Lung microvascular endothelial cell (primary cell): ENCODE measurements around the gene XIST. TPM values are rescaled to one million over a fixed set of nuclear protein-coding genes. Genes with fewer than 3 reads are reported as not detected.
"Not testable (repeated sequence)": the region's sequence is repeated elsewhere in the genome, so short reads cannot be mapped to it uniquely, and the experiment has no call there.

ENCODE experiments used
- DNase-seq, 2 donors: peaks; one replicate each; pipeline versions ENCODE4 v3.0.0 to v3.0.0-alpha.2; 2010; ENCODE audit warnings: low read depth in 2 of 2
- total RNA-seq: library from RNA; depleted of rRNA; stranded (reverse); fragments of >200 nt; gene quantifications from 2 replicates; pipeline ENCODE4 v1.2.1, GENCODE V29; 2014

Gene XIST
- total RNA-seq = 32.9 TPM in 1 of 2 replicates, not detected in the other

DNA sequence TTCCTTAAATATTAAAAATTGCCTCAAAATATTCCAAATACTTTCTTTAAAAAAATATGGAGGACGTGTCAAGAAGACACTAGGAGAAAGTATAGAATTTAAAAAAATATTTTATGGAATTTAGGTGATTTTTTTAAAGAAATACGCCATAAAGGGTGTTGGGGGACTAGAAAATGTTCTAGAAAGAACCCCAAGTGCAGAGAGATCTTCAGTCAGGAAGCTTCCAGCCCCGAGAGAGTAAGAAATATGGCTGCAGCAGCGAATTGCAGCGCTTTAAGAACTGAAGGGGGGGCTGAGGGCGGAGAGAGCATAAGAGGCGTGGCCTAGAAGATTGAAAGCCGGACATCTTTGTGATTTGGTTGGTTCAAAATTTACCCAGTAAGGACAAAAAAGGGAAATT lies at the start of gene XIST:
Gene XIST, minus strand, starts transcription at position 248 of the 400 bp plus-strand sequence.
- peak; percentile 65 to 88 for DNase-seq

DNA sequence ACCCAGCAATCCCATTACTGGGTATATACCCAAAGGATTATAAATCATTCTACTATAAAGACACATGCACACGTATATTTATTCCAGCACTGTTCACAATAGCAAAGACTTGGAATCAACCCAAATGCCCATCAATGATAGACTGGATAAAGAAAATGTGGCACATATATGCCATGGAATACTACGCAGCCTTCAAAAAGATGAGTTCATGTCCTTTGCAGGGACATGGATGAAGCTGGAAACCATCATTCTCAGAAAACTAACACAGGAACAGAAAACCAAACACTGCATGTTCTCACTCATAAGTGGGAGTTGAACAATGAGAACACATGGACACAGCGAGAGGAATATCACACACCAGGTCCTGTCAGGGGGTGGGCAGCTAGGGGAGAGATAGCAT lies 45.8 kb upstream of the XIST start:
- DNase-seq = not testable (repeated sequence)

DNA sequence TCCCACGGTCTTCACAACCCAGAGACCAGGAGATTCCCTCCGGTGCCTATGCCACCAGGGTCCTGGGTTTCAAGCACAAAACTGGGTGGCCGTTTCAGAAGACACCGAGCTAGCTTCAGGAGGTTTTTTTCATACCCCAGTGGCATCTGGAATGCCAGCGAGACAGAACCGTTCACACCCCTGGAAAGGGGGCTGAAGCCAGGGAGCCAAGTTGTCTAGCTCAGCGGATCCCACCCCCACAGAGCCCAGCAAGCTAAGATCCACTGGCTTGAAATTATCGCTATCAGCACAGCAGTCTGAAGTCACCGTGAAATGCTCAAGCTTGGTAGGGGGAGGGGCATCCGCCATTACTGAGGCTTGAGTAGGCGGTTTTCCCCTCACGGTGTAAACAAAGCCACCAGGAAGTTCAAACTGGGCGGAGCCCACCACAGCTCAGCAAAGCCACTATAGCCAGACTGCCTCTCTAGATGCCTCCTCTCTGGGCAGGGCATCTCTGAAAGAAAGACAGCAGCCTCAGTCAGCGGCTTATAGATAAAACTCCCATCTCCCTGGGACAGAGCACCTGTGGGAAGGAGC lies 40.1 kb upstream of the XIST start:
- DNase-seq = not testable (repeated sequence)

DNA sequence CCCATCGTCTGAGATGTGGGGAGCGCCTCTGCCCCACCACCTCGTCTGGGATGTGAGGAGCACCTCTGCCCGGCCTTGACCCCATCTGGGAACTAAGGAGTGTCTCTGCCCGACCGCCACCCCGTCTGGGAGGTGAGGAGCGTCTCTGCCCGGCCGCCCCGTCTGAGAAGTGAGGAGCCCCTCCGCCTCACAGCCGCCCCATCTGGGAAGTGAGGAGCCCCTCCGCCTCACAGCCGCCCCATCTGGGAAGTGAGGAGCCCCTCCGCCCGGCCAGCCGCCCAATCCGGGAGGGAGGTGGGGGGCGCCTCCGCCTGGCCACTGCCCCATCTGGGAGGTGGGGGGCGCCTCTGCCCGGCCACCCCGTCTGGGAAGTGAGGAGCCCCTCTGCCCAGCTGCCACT lies 29.7 kb upstream of the XIST start:
- DNase-seq = not testable (repeated sequence)

DNA sequence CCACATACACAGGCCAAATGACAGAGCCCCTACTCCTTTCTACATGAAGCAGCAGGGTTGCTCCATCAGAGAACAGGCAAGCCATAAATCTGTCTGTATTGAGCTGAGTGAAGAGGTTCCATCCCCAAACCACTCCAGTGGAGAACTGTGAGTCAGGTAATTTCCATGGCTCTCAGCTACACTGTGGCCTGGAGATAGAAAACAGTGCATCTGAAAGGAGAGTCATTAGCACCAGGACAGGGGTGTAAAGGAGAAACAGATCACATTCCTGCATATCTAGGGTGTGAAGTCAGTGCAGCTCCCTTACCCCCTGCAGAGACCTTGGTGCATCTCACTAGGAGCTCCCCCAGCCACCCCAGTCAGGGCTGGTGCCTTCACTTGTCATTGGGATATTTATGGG lies 25.2 kb upstream of the XIST start:
- DNase-seq = no peak

DNA sequence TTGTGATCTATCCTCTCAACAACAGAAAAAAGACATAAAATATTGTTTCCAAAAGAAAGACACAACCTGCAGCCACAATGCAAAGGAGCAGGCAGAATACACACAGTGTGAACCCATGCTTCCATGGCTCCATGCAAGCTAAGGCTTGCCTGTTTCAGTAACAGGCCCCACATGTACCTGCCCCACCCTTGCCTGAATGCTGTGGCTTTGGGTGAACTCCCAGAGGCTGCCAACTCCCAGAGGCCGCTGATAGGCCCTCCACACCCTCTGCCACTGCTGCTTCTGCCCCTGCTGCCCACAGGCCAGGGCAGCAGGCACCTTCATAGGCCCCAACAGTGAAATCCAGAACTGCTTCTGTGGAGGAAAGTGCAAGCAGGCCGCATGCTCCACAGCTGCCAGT lies 24.4 kb upstream of the XIST start:
- DNase-seq = no peak

DNA sequence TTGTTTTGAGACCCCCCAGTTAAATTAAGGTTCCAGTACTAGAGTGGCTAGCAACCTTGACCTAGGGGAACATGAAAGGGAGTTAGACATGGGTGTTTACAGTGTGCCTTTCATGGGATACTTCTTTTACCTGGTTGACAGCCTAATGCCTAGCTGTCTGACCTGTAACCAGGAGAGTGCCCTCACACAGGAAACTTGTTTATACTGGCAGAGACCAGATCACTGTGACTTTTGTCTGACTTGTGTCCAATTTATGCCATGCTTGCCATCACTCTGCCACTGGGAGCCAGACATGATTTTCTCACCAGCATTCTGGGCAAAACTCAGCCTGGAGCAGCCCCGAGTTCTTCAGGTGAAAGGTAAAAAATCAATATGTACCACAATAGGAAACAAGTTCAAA lies 16.4 kb upstream of the XIST start:
- DNase-seq = no peak

DNA sequence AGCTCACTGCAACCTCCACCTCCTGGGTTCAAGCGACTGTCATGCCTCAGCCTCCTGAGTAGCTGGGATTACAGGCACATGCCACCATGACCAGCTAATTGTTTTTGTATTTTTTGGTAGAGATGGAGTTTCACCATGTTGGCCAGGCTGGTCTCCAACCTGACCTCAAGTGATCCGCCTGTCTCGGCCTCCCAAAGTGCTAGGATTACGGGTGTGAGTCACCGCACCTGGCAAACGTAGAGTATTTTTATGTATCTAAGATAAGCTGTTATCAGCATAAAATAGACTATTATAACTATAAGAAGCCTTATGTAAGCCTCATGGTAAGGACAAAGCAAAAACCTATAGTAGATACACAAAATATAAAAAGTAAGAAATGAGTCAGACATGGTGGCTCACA lies 14.6 kb upstream of the XIST start:
- no peak for DNase-seq

DNA sequence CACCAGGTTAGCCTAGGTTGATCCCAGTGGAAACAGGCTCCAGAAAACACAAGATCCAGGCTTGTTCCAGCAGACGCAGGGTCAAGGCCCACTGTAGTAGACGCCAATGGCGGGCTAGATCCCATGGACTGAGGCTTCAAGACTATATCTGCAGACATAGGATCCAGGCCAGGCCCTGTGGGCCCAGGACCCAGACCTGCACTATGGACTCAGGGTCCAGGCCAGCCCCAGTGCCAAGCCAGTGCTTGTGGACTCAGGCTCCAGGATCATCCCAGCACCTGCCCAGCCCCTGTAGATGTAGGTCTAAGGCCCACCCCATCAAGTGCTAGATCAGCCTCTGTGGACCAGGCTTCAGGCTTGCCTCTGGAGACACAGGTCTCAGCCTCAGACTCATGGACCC lies 11.3 kb upstream of the XIST start:
- DNase-seq = no peak

DNA sequence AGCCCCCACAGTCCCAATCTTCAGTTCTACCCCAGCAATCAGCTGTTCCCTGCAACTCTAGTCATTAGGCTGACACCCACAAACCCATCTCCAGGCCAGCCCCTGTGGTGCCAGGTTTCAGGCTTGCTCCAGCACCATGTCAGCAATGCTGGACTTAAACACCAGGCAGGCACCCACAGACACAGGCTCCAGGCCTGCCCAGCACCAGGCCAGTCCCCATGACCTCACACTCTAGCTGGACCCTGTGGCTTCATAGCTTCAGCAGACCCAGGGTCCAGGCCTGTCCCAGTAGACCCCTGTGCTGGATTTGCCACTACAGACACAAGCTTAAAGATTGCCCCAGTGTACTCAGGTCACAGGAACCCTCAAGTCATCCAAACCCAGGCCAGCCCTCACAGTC lies 10.8 kb upstream of the XIST start:
- no peak for DNase-seq

DNA sequence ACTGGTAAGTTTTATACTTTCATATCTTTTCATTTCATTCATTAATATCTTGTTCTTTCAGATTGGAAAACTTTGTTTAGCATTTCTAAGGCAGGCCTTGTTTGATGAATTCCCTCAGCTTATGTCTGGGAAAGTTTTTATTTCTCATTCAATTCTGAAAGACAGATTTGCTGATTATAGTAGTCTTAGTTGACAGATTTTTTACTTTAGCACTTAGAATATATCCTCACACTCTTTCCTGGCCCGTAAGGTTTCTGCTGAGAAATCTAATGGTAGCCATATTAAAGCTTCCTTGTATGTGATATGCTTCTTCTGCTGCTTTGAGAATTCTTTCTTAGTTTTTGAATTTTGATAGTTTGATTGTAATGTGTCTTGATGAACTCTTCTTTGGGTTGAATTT lies 7.1 kb upstream of the XIST start:
- DNase-seq = no peak

DNA sequence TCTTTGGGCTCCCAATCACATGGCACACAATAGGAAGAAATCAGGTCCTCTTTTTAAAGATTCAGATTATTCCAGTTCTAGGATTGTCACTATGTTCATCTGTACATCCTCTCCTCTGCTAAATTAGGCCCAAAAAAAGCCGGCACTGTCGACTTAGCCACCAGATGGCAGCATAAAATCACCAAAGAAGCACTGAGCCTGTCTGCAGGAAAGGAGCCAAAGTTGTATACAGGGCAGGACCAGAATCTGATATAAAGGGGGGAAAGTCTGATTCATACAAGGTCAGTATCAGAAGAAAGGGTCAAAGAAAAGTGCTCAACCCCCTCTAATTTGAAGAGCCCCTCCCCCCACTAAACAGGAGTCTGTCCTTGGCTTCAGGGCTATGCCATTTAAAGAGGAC lies 3.0 kb upstream of the XIST start:
- peak; percentile 66 to 84 for DNase-seq

DNA sequence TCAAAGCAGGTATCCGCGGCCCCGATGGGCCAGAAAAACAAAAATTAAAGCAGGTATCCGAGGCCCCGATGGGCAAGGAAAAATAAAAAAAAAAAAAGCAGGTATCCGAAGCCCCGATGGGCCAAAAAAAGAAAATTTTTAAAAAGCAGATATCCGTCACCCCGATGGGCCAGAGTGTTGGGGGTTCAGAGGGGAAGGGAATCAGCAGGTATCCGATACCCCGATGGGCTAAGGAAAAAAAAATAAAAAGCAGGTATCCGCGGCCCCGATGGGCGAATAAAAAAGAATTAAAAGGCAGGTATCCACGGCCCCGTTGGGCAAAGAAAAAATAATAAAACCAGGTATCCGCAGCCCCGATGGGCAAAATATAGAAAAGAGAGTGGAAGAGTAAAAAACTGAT lies 492 bp downstream of the XIST start:
- DNase-seq = no peak

DNA sequence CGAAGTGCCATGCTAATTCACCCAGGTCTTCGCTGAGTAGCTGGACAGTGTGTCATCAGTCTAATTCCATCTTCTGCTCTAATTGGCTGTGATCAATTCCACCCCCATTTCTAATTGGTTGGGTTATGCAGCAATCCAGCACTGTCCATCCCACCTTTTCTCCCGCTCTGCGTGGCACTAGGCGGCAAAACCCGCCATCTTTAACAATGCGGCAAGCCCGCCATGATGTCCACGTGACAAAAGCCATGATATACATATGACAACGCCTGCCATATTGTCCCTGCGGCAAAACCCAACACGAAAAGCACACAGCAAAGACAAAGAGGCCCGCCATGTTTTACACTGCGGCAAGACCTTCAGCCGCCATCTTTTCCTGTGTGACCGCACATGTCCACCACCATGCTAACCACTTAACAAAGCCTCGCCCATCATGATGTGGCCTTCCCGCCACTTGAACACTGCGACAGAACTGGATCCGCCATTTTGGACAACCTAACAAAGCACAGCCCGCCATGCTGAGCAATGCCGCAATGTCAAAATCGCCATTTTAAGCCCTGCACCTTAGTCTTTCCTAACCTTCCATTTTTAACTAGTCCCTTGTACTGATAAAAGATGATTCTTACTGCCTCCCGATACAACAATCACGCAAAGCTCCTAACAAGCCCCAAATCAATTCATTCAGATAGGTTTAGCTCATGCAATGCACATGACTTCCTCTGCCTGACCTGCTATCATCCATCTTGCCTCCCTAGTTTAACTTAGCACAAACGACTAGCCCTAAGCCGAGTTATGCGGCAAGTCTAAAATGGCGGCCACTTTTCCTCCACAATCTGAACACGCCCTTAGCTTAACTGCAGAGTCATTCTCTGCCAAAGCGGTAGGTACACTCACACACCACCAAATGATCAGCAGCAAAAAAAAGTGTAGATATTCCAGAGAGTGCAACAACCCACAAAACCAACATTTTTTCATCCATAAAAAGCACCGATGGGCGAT lies 1.2 kb downstream of the XIST start:
- peak; percentile 82 to 97 for DNase-seq

DNA sequence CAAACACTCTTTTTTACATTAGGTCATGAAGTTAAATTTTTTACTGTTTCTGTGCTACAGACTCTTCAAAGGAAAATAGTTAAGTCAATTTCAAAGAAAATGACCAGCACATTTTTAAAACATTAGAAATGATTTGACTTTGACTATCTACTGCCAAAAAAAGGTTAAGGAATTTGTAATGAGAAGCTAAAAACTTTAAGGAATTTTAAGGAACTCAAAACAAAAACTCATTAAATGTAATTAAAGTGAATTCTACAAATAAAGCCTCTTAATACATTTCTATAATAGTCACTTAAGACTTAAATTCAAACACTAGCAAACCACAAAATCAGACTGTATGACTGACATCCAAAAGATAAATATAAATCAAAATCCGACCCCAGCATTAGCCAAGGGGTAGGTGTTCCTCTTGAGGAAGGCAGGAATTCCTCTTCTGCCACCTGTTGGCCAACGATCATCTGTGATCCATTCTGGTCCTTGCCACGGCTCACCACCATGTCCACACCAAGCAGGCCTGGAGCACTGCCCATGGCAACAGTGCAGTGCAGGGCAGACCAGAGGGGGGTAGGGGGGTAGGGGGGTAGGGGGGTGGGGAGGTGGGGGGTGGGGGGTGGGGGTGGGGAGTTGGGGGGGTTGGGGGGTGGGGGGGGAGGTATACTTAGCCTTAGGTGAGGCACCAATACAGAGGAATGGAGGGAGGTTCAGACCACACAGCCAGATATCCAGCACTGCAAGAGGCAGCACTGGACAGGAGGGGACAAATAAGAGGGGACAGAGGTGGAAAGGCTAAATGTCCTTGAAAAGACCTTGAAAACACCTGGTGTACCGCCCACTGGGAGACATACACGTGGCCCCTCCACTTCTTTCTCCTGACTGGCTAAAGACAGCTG lies 2.1 kb downstream of the XIST start:
- peak; percentile 51 to 61 for DNase-seq

DNA sequence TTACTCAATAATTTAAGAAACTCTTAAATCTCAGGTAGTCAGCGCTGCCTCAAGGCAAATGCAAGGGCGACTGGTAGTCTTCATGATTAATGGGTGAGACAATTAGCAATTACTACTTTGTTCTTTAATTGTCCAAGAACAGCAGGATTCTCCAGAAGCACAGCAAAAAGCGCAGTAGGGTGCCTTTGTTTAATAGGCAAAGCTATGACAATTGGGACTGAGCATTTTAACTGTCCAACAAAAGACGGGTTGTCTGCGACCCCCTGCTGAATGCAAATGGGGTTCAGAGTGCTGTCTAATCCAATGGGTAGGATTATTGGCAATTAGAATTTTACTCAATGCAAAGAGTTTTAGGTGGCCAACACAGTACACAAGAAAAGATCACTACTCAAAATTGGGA lies 3.4 kb downstream of the XIST start:
- DNase-seq = no peak

DNA sequence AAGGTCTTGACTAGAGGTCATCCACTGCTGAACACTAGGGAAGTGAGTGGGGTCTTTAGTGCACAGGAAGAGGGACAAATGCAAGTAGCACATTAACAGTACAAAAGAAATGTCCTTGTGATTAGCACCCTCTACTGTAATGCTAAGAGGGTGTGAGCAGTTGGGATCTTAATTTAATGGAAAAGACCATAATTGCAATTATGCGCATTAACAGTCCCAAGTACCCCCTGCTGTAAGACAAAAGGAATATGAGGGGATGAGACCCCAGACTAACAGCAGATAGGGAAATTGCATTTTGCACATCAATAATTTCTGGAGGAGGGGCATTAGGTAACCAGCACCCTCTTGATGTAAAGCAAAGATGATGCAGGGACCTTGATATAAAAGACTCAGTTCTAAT lies 4.5 kb downstream of the XIST start:
- DNase-seq = no peak

DNA sequence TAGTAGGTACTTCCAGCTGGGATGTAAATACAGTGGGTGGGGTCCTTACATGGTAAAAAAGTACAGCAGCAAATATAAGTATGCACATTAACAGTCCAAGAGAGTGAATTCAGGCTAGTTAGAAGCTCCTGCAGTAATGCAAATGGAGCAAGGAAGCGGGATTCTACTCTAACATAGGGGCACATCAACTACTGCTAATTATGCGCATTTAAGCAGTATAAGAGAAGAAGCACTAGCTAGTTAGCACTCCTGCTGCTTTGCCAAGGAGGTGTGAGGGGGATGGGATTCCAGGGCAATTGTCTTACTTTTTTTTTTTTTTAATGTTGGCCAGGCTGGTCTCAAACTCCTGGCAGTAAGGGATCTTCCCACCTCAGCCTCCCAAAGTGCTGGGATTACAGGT lies 5.4 kb downstream of the XIST start:
- DNase-seq = no peak

DNA sequence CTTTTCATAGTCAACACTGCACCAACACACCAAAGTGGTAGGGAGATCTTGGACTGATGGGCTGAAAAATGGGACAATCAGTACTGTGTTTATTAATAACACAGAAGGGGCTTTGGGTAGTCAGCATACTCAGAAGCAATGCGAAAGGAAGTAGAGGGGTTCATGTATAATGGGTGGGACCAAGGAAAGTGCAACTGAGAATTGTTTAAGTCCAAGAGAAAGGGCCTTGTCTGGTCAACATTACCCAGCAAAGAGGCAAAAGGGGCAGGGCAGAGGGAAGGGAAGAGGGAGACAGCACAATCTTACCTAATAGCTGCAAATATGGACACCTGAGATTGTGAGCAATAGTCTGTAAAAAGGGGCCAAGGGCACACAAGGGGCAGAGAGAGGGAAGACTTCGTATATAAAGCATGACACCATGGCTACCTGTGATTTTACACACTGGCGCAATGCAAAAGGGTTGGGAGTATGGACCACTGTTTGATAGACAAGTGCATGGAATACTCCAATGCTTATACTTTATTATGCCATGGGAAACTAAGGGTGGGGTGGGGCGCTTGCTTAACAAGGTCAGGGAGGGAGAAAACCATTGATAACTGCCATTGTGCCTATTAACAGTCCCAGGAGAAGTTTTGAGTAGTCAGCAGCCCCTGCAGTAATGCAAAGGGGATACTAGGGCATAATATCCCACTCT lies 9.8 kb downstream of the XIST start:
- DNase-seq = no peak

DNA sequence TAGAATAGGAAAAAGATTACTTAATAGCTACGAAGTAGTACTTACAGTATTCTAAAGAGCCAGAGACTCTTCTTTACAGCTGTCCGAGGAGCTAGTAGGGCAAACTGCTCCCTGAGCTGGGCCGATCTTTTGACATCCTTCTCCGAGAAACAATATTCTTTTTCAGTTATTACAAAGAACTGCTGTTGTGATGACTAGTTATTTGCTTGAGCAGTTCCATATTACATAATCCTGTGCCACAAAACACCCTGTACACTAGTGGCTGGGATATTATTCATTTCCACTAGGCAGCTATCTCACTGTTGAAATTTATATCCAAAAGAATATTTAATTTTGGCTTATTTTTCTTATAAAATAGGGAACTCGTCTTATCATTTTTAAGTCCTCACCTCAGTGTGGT lies 11.2 kb downstream of the XIST start:
- no peak for DNase-seq
